Posterior cingulate gyrus (tissue), 11 donors: ENCODE measurements around the gene ZDHHC11.
"Not testable (repeated sequence)": the region's sequence is repeated elsewhere in the genome, so short reads cannot be mapped to it uniquely, and the experiment has no call there.

Experiments
- DNase-seq, 10 donors: peaks; one replicate each; pipeline versions ENCODE4 v3.0.0 to v3.0.0-alpha.2; 2020 to 2021; ENCODE audit warnings: mixed read lengths in 3 of 10
- intact Hi-C: fragments of 100-400 bp; cut with DNase I; formaldehyde crosslinking; loops from one replicate; pipeline ENCODE4 v1.15.1; 2023

Gene ZDHHC11

GRCh38 chr5:783049-783802, 67.6 kb downstream of the ZDHHC11 start:
- peak; percentile 66 to 97 (median 81) for DNase-seq
- intact Hi-C loops: not testable (repeated sequence)

GRCh38 chr5:782356-782755, 68.4 kb downstream of the ZDHHC11 start:
- DNase-seq, intact Hi-C loops: not testable (repeated sequence)

- intact Hi-C loops: not testable (repeated sequence)
- peak in 3 of 10 donors; percentile 64 to 75 (median 70) for DNase-seq
Measured at GRCh38 chr5:780571-780970, 70.2 kb downstream of the ZDHHC11 start.

- intact Hi-C loops: not testable (repeated sequence)
- peak in 1 of 10 donors; percentile 28 for DNase-seq
Measured at GRCh38 chr5:778967-779366, 71.8 kb downstream of the ZDHHC11 start.

- peak in 2 of 10 donors; percentile 58 to 59 for DNase-seq
- intact Hi-C loops: not testable (repeated sequence)
Measured at GRCh38 chr5:778421-778820, 72.4 kb downstream of the ZDHHC11 start.

GRCh38 chr5:777756-778161, 73.0 kb downstream of the ZDHHC11 start:
- DNase-seq: peak in 3 of 10 donors; percentile 35 to 77 (median 72)
- intact Hi-C loops: no loop called here

- intact Hi-C loops: no loop called here
- peak in 4 of 10 donors; percentile 12 to 75 (median 69) for DNase-seq
Measured at GRCh38 chr5:776862-777711, 73.7 kb downstream of the ZDHHC11 start.

- intact Hi-C loops: loop anchor here (1.0 kb wide), 1 partner anchor 93 kb away; no protein-coding TSS in a partner anchor
- peak in 4 of 10 donors; percentile 16 to 75 (median 59) for DNase-seq
Measured at GRCh38 chr5:775961-776861, 74.6 kb downstream of the ZDHHC11 start.

GRCh38 chr5:775595-775960, 75.2 kb downstream of the ZDHHC11 start:
- peak in 3 of 10 donors; percentile 15 to 81 (median 57) for DNase-seq
- intact Hi-C loops: loop anchor here (1.0 kb wide), 1 partner anchor 92 kb away; no protein-coding TSS in a partner anchor

GRCh38 chr5:774854-775505, 75.8 kb downstream of the ZDHHC11 start:
- intact Hi-C loops: loop anchor here (1.0 kb wide), 1 partner anchor 92 kb away; no protein-coding TSS in a partner anchor

GRCh38 chr5:774304-774703, 76.5 kb downstream of the ZDHHC11 start:
- intact Hi-C loops: not testable (repeated sequence)
- DNase-seq: peak in 4 of 10 donors; percentile 3 to 65 (median 64)

More at GRCh38 chr5:774854-775505, 75.8 kb downstream of the ZDHHC11 start:
- peak in 3 of 10 donors; percentile 14 to 84 (median 74) for DNase-seq

GRCh38 chr5:773517-774264, 77.1 kb downstream of the ZDHHC11 start:
- DNase-seq: peak in 4 of 10 donors; percentile 11 to 80 (median 64)

GRCh38 chr5:772931-773330, 77.9 kb downstream of the ZDHHC11 start:
- peak in 4 of 10 donors; percentile 15 to 90 (median 62) for DNase-seq
- intact Hi-C loops: not testable (repeated sequence)

More at GRCh38 chr5:773517-774264, 77.1 kb downstream of the ZDHHC11 start:
- intact Hi-C loops: no loop called here

GRCh38 chr5:772547-772890, 78.3 kb downstream of the ZDHHC11 start:
- intact Hi-C loops: not testable (repeated sequence)
- DNase-seq: peak in 3 of 10 donors; percentile 12 to 67 (median 59)

GRCh38 chr5:771841-772546, 78.8 kb downstream of the ZDHHC11 start:
- peak in 2 of 10 donors; percentile 9 to 17 for DNase-seq
- intact Hi-C loops: not testable (repeated sequence)

GRCh38 chr5:771087-771781, 79.6 kb downstream of the ZDHHC11 start:
- intact Hi-C loops: not testable (repeated sequence)
- DNase-seq: peak in 4 of 10 donors; percentile 9 to 68 (median 58)

- intact Hi-C loops: not testable (repeated sequence)
- peak in 4 of 10 donors; percentile 6 to 73 (median 68) for DNase-seq
Measured at GRCh38 chr5:770585-770984, 80.2 kb downstream of the ZDHHC11 start.
